ENCODE results near the gene KRTAP9-6.
A peak's percentile ranks its signal among the peaks of the same experiment; 100 is the strongest.

KRTAP9-6 gene

DNA sequence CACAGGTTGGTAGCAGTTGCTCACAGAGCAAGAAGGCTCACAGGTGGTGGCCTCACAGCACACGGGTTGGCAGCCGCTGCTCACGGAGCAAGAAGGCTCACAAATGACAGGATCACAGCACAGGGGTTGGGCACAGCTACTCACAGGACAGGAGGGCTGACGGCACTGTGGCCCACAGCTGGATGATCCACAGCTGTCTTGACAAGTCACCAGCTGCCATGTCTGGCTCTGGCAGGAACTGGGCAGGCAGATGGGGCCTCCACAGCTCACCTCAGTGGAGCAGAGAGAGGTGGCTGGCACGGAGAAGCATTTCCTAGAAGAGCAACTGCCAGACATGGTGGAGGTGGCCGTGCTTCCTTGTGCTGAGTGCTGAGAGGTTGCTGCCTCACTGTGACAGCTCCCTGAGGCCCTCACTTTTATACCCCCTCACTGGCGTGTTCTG lies 43.8 kb downstream of the KRTAP9-6 start, which contains the start of gene KRTAP16-1:
Gene KRTAP16-1, minus strand, starts transcription at position 392 of the 442 bp plus-strand sequence. Its CDS starts 56 bp downstream, at position 336.
- no peaks in the 10 kb centered on the region for H3F3A ChIP-seq (ENCODE audit: insufficient read depth, low read length)
- H3K9me2 ChIP-seq (ENCODE audit: low read depth, low read length), result no peaks in the 10 kb centered on the region
- H3K4me1 ChIP-seq (ENCODE audit: insufficient read depth, low read length, severe bottlenecking), result peaks cover 13% of the 10 kb centered on the region
- H4K20me1 ChIP-seq (ENCODE audit: insufficient read depth, low read length), result no peaks in the 10 kb centered on the region
- no peak within 1 kb of the TSS for H3K9ac ChIP-seq (ENCODE audit: low read length)
- H3K4me3 ChIP-seq (ENCODE audit: low read depth, low read length, poor library complexity, severe bottlenecking), result peak within 1 kb of the TSS; percentile 5
- no peaks in the 10 kb centered on the region for H3K79me2 ChIP-seq (ENCODE audit: insufficient read depth, low read length)
- peak within 1 kb of the TSS; percentile 12; the same call in 1 of the 2 replicates for H3K4me2 ChIP-seq (ENCODE audit: low read length)
- no peaks in the 10 kb centered on the region for H3K9me3 ChIP-seq (ENCODE audit: low read length)
- no peak within 1 kb of the TSS for H2AFZ ChIP-seq (ENCODE audit: low read length)
- H3K36me3 ChIP-seq (ENCODE audit: insufficient read depth, low read length), result no peaks in the 10 kb centered on the region
- no peak for TF ChIP-seq EZH2 (IDR thresholded peaks at IDR 0.05; ENCODE audit: borderline replicate concordance, low read length)
- TF ChIP-seq, protein P1, sequence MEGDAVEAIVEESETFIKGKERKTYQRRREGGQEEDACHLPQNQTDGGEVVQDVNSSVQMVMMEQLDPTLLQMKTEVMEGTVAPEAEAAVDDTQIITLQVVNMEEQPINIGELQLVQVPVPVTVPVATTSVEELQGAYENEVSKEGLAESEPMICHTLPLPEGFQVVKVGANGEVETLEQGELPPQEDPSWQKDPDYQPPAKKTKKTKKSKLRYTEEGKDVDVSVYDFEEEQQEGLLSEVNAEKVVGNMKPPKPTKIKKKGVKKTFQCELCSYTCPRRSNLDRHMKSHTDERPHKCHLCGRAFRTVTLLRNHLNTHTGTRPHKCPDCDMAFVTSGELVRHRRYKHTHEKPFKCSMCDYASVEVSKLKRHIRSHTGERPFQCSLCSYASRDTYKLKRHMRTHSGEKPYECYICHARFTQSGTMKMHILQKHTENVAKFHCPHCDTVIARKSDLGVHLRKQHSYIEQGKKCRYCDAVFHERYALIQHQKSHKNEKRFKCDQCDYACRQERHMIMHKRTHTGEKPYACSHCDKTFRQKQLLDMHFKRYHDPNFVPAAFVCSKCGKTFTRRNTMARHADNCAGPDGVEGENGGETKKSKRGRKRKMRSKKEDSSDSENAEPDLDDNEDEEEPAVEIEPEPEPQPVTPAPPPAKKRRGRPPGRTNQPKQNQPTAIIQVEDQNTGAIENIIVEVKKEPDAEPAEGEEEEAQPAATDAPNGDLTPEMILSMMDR (IDR thresholded peaks at IDR 0.05; ENCODE audit: low read length), result no peak
- H3K27me3 ChIP-seq (ENCODE audit: insufficient read depth, low read length), result no peaks in the 10 kb centered on the region
- peak within 1 kb of the TSS; percentile 26 for H3K27ac ChIP-seq (ENCODE audit: low read depth, low read length, poor library complexity, severe bottlenecking)

DNA sequence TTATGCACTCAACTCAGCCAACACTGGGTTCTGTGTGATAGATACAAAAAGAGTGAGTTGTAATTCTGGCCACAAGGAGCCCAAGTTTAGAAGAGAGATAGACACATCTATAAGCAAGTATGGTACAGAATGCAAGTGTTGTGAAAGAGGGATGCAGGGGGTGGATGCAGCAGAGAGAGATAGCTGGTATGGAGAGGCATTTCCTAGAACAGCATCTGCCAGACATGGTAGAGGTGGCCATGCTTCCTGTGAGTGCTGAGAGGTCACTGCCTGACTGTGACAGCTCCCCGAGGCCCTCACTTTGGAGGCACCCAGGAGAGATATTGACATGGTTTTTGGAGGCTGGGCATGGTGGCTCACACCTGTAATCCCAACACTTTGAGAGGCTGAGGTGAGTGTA lies 45.9 kb downstream of the KRTAP9-6 start:
- Histone ChIP-seq H3K27me3 (ENCODE audit: insufficient read depth, low read length) (no peaks in the 10 kb centered on the region), H2AFZ (ENCODE audit: low read length) (no peak overlapping the region), H3F3A (ENCODE audit: insufficient read depth, low read length) (no peaks in the 10 kb centered on the region), H3K36me3 (ENCODE audit: insufficient read depth, low read length) (no peaks in the 10 kb centered on the region), H3K79me2 (ENCODE audit: insufficient read depth, low read length) (no peaks in the 10 kb centered on the region), H3K9me3 (ENCODE audit: low read length) (no peaks in the 10 kb centered on the region), H3K4me2 (ENCODE audit: low read length) (no peak overlapping the region), H4K20me1 (ENCODE audit: insufficient read depth, low read length) (no peaks in the 10 kb centered on the region), H3K9ac (ENCODE audit: low read length) (no peak overlapping the region), H3K4me1 (ENCODE audit: insufficient read depth, low read length, severe bottlenecking) (peaks cover 13% of the 10 kb centered on the region), H3K9me2 (ENCODE audit: low read depth, low read length) (no peaks in the 10 kb centered on the region), H3K4me3 (ENCODE audit: low read depth, low read length, poor library complexity, severe bottlenecking) (no peak overlapping the region), H3K27ac (ENCODE audit: low read depth, low read length, poor library complexity, severe bottlenecking) (no peak overlapping the region)
- TF ChIP-seq, protein P1 (IDR thresholded peaks at IDR 0.05; ENCODE audit: low read length), result no peak
- TF ChIP-seq EZH2 (IDR thresholded peaks at IDR 0.05; ENCODE audit: borderline replicate concordance, low read length), result no peak

DNA sequence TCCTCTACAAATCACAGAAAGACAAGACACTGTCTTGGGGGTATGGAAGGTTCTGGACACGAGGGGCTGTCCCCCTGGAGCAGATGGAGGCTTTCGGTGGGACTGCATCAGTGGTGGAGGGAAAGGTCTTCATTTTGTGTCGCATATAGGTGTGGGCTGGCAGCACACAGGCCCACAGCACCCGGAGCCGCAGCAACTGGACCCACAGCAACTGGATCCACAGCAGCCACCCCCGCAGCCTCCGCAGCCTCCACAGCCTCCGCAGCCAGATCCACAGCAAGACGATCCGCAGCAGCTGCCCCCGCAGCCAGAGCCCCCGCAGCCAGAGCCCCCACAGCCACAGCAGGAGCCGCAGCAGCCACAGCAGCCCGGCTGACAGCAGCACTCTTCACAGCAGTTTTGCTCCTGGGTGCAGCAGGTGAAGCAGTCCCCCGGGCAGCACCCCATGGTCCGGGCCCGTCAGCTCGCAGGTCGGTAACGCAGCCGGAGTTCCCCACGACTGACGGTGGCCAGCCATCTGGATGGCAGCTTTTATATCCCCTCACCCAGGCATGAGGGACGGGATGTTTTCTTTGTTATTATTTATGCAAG lies 50.1 kb downstream of the KRTAP9-6 start, which contains the start of gene KRTAP17-1:
Gene KRTAP17-1, minus strand, starts transcription at position 507 of the 591 bp plus-strand sequence. Its CDS starts 60 bp downstream, at position 447.
- Histone ChIP-seq H3F3A (ENCODE audit: insufficient read depth, low read length) (no peaks in the 10 kb centered on the region), H3K9me2 (ENCODE audit: low read depth, low read length) (no peaks in the 10 kb centered on the region), H3K27ac (ENCODE audit: low read depth, low read length, poor library complexity, severe bottlenecking) (no peak within 1 kb of the TSS), H3K9me3 (ENCODE audit: low read length) (peaks cover 4% of the 10 kb centered on the region; the same call in 1 of the 2 replicates), H3K36me3 (ENCODE audit: insufficient read depth, low read length) (no peaks in the 10 kb centered on the region), H3K9ac (ENCODE audit: low read length) (no peak within 1 kb of the TSS), H3K4me3 (ENCODE audit: low read depth, low read length, poor library complexity, severe bottlenecking) (no peak within 1 kb of the TSS), H3K4me1 (ENCODE audit: insufficient read depth, low read length, severe bottlenecking) (no peaks in the 10 kb centered on the region), H4K20me1 (ENCODE audit: insufficient read depth, low read length) (no peaks in the 10 kb centered on the region), H2AFZ (ENCODE audit: low read length) (no peak within 1 kb of the TSS), H3K79me2 (ENCODE audit: insufficient read depth, low read length) (no peaks in the 10 kb centered on the region), H3K4me2 (ENCODE audit: low read length) (no peak within 1 kb of the TSS), H3K27me3 (ENCODE audit: insufficient read depth, low read length) (0 out of 2 replicates have a peak, but pooled peaks cover 3% of the 10 kb centered on the region)
- no peak for TF ChIP-seq EZH2 (IDR thresholded peaks at IDR 0.05; ENCODE audit: borderline replicate concordance, low read length)
- TF ChIP-seq, protein P1 (IDR thresholded peaks at IDR 0.05; ENCODE audit: low read length), result no peak
